ENCODE results near the gene ERC1. TPM values are rescaled to one million over a fixed set of nuclear protein-coding genes. Genes with fewer than 3 reads are reported as not detected.

The ERC1 gene
- total RNA-seq, 4 donors from 2014 or later: 46.1 to 83.2 (median 63.8) TPM

DNA sequence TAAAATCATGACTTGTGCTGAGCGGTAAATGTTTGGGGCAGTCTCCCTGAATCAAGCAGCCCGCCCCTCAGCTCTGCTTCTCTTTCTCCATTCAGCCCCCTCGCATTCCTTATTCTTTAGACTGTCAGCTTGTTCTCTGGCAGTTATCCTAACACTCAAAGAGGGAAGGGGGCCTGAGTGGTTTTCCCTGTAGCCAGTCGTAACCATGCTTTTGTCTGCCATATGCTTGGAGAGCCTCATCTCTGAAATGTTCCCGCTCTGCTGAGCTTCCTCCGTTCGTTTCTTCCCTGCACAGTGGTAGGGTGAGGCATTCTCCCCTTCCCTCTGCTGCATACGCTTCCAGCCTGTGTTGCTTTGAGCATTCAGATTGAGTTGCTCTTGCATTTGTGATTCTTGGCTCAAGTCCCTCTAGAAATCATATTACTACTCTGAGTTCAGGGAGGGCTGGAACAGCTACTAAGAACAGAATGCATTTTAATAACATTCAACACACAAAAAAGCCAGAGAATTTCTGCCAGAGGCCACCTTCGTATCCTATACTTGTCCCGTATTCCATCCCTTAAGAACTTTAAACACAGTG, 483.6 kb downstream of the ERC1 start:
- TF ChIP-seq, protein P1, sequence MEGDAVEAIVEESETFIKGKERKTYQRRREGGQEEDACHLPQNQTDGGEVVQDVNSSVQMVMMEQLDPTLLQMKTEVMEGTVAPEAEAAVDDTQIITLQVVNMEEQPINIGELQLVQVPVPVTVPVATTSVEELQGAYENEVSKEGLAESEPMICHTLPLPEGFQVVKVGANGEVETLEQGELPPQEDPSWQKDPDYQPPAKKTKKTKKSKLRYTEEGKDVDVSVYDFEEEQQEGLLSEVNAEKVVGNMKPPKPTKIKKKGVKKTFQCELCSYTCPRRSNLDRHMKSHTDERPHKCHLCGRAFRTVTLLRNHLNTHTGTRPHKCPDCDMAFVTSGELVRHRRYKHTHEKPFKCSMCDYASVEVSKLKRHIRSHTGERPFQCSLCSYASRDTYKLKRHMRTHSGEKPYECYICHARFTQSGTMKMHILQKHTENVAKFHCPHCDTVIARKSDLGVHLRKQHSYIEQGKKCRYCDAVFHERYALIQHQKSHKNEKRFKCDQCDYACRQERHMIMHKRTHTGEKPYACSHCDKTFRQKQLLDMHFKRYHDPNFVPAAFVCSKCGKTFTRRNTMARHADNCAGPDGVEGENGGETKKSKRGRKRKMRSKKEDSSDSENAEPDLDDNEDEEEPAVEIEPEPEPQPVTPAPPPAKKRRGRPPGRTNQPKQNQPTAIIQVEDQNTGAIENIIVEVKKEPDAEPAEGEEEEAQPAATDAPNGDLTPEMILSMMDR (IDR thresholded peaks at IDR 0.05): no peak
- ATAC-seq (ENCODE audit: low FRiP score) (no peak), DNase-seq (ENCODE audit: low spot score) (no peak)

DNA sequence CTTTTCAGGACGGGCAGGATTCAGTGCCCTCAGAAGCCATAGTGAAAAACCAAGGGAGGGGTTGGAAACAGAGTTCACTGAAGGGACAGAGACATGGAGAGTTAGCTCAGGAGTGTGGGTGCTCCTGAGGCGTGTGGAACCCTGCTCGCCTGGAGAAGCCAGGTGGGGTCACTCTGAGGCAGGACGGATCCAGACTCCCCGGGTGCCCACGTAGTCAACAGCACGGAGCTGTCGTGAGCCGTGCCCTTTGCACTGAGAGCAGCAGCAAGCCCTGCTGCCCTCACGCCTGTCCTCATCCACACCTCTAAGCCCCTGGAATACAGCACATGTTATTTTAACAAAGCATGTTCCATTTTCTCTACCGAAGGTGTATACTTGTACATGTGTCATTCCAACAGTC, 488.6 kb downstream of the ERC1 start:
- no peak for DNase-seq (ENCODE audit: low spot score)
- no peak for ATAC-seq (ENCODE audit: low FRiP score)
- TF ChIP-seq, protein P1 (IDR thresholded peaks at IDR 0.05): no peak

DNA sequence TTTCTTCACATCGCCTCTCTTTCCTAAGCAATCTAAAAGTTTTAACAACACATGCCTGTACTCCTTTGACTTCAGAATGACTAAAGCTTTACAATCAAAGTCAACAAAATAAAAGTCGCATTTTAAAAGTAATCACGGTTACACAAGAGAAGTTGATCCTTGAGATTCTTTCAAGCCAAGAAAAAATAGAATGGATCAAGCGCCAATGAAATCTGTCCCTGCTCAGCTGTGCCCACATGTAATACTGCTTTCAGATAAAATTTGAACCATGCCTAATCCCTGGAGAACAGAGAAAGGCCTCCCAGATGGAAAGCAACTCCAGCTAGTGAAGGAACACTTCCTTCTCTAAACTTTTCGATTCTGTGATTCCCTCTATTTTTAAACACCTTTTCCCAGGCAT, 490.3 kb downstream of the ERC1 start:
- TF ChIP-seq, protein P1 (IDR thresholded peaks at IDR 0.05): no peak
- DNase-seq (ENCODE audit: low spot score): no peak
- no peak for ATAC-seq (ENCODE audit: low FRiP score)

DNA sequence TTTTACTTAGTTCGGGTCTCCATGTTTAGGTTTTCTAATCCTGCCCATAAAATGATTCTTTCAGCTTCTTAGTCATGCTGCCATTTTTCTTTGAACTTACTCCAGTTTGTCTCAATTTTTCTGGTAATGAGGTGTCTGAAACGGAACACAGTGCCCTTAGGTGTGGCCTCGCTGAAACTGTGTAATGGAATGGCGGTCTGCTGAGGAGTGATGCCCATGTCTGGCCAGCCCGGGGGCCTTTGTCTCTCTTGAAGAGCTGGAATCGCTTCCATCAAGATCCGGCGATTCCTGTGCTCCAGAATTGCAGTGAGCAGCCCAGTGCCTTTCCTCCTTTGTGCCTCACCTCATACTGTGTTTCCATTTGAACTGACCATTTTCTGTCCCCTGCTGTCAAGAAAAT, 490.9 kb downstream of the ERC1 start:
- no peak for DNase-seq (ENCODE audit: low spot score)
- TF ChIP-seq, protein P1 (IDR thresholded peaks at IDR 0.05): no peak
- no peak for ATAC-seq (ENCODE audit: low FRiP score)

DNA sequence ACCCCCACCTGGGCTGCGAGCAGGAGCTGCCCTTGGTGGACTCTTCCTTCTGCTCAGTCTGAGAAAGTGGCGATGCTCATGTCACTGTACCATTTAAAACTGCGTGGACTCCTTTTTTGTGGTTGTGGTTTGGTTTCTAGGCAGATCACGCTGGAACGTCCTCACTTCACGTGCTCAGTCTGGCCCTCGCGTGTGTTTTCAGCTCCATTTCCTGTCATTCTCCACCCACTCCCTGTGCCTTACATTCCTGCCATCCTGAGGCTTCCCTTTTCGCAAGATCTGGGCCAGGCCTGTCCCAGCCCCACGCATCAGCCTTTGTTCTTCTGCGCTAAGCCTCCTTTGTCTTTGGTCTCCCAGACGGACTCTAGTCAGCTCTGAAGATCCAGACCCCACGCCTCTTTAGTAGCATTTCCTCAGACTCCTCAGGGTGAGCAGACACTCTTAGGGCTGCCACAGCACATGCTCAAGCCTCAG, 497.9 kb downstream of the ERC1 start:
- ATAC-seq (ENCODE audit: low FRiP score) (no peak), DNase-seq (ENCODE audit: low spot score) (no peak)
- TF ChIP-seq, protein P1 (IDR thresholded peaks at IDR 0.05): no peak

DNA sequence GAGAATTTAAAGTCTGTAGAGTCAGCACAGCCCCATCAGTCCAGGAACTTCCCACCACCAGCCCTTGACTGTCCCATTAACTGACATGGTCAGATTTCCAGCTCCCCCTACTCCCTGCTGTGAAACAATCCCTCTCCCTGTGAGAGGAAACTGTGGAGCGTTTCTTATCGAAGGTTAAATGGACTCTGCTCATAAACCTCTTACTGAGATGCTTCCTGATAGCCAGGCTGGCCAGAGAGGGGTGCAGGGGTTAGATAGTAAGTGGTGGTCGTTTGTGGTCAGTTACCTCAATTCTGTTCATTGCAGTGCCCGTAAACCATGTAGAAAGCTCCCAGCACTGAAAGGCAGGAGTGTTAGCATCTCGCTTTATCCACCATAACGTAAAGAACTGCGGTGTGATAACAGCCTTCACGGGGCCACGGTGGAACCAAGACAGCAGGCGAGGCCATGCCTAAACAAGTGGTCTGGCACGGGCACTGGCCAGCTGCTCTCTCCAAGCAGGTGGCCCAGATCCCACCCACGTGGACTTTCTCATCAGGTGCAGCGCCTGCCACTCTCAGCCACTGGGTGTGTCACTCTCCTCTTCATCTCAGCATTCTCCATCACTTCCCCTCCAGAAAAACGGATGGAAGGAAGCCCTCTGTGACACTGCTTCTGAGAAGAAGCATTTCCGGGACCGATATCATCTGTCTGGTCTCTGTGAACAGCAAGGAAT, 501.1 kb downstream of the ERC1 start:
- no peak for DNase-seq (ENCODE audit: low spot score)
- TF ChIP-seq, protein P1 (IDR thresholded peaks at IDR 0.05): no peak
- no peak for ATAC-seq (ENCODE audit: low FRiP score)

All from omental fat pad (tissue), 4 donors.